ENCODE results near the gene CNOT2.
A peak's percentile ranks its signal among the peaks of the same experiment; 100 is the strongest.

CNOT2 gene

GRCh38 chr12:70309348-70309747 is 66.1 kb downstream of the CNOT2 start:
- no peak for DNase-seq

- no peak for DNase-seq
These were observed 70.9 kb downstream of the CNOT2 start for GRCh38 chr12:70314145-70314544.

- DNase-seq: peak; percentile 52
These were observed 74.5 kb downstream of the CNOT2 start for GRCh38 chr12:70317781-70318180.

GRCh38 chr12:70319605-70320004 is 76.4 kb downstream of the CNOT2 start:
- DNase-seq: no peak

- peak; percentile 33 for DNase-seq
These were observed 78.0 kb downstream of the CNOT2 start for GRCh38 chr12:70321191-70321590.

- DNase-seq: no peak
These were observed 84.3 kb downstream of the CNOT2 start for GRCh38 chr12:70327541-70327940.

- no peak for DNase-seq
These were observed 86.5 kb downstream of the CNOT2 start for GRCh38 chr12:70329728-70330127.

- DNase-seq: no peak
These were observed 86.9 kb downstream of the CNOT2 start for GRCh38 chr12:70330158-70330557.

GRCh38 chr12:70332236-70332635 is 89.0 kb downstream of the CNOT2 start:
- DNase-seq: no peak

GRCh38 chr12:70334742-70335141 is 91.5 kb downstream of the CNOT2 start:
- no peak for DNase-seq

- DNase-seq: no peak
These were observed 95.3 kb downstream of the CNOT2 start for GRCh38 chr12:70338531-70338930.

GRCh38 chr12:70351076-70351475 is 107.8 kb downstream of the CNOT2 start:
- peak; percentile 27 for DNase-seq

GRCh38 chr12:70353780-70354660 is 110.8 kb downstream of the CNOT2 start:
- no peak for DNase-seq

- DNase-seq: no peak
These were observed 111.6 kb downstream of the CNOT2 start for GRCh38 chr12:70354787-70355186.

GRCh38 chr12:70355972-70356371 is 112.7 kb downstream of the CNOT2 start:
- no peak for DNase-seq

GRCh38 chr12:70359458-70360197 is 116.4 kb downstream of the CNOT2 start:
- peak; percentile 39 for DNase-seq

- no peak for DNase-seq
These were observed 117.0 kb downstream of the CNOT2 start for GRCh38 chr12:70360218-70360617.

- no peak for DNase-seq
These were observed 121.6 kb downstream of the CNOT2 start for GRCh38 chr12:70364695-70365397.

- no peak for DNase-seq
These were observed 122.1 kb downstream of the CNOT2 start for GRCh38 chr12:70365398-70365647.

- DNase-seq: peak; percentile 54
These were observed 122.7 kb downstream of the CNOT2 start, which contains the start of gene KCNMB4 for GRCh38 chr12:70365648-70366518. TSS of gene KCNMB4 (plus strand) at chr12:70366290. CDS start at chr12:70366735, 445 bp downstream.

GRCh38 chr12:70366581-70367257 is 123.5 kb downstream of the CNOT2 start:
- peak; percentile 58 for DNase-seq
